NOMO-1 treated with DMSO at 0.1 percent for 48 hours (cell line): Measurements from ENCODE around the gene WNT1.

Source experiments
- DNase-seq: peaks from one replicate; lab custom pipeline; 2025; ENCODE audit not compliant: unreplicated experiment; lab: John Stamatoyannopoulos, UW

Gene WNT1

DNA sequence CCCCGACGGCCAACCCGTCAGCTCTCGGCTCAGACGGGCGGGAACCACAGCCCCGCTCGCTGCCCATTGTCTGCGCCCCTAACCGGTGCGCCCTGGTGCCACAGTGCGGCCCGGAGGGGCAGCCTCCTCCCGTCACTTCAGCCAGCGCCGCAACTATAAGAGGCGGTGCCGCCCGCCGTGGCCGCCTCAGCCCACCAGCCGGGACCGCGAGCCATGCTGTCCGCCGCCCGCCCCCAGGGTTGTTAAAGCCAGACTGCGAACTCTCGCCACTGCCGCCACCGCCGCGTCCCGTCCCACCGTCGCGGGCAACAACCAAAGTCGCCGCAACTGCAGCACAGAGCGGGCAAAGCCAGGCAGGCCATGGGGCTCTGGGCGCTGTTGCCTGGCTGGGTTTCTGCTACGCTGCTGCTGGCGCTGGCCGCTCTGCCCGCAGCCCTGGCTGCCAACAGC lies at the start of gene WNT1:
Gene WNT1, plus strand, starts transcription at position 32 of the 450 bp plus-strand sequence. Its CDS starts 329 bp downstream, at position 361.
- DNase-seq = no peak

DNA sequence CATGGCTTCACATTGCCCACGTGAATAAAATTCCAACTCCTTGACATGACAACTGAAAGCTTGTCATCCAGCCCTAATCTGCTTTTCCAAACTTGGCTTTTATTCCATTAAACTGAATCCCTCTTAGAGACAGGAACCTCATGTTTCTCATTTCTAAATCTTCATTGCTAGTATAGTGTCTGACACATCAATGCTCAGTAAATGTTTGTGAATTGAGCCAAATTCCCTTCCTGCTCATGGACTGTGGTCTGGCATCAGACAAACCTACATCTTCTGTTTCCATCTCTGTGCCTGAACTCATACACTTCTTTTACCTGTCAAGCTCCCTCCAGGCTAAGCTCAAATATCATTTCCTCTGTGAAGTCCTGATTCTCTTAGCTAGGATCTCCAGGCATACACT lies 48.6 kb upstream of the WNT1 start:
- DNase-seq = no peak

GRCh38 chr12:48930475-48930874 lies 47.6 kb upstream of the WNT1 start:
- no peak for DNase-seq

DNA sequence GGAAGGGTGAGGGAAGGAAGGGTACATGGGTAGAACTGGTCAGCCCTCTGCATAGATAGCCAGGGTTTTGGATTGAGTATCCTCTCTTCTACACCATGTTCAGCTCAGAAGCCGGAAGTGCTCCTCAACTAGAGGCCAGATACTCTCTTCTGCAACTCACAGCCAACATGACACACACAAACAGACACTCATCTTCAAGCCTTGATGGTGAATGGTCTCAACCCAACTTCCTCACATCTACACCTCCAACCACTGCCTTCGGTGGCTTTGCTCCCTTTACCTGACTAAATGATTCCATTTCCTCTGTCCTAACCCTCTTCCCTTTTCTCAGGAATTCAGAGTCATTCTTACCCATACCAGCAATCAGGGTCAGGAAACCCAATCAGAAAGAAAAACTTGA lies 45.2 kb upstream of the WNT1 start:
- no peak for DNase-seq

GRCh38 chr12:48933664-48934311 lies 44.3 kb upstream of the WNT1 start:
- DNase-seq = no peak

- no peak for DNase-seq
Observed at GRCh38 chr12:48934312-48934706, 43.8 kb upstream of the WNT1 start.

DNA sequence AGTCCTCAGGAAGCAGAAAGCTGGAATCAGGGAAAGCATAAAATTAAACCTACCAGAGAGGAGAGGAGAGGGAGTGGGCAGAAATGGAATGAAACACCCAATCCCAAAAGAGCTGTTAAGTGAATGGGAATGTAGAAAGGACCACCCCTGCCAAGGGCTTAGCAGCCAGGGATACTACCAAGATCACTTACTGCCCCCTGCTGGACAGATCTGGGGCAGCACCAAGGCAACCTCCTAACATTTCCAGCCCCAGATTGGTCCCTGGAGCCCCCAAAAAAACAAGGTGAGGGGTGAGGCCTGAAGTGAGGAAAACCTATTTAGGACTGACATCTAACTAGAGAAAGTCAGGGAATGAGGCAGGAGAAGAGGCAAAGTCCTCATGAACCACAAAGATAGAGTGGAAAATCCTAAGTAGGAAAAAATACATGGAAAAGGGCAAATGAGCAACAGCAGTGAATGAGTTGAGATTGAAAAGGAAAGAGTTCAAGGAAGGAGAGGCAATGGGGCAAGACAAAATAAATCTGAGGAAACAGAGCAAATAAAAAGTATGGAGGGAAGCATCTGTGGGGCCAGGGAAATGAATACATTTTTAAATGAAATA lies 41.6 kb upstream of the WNT1 start:
- DNase-seq = peak; percentile 39

- DNase-seq = no peak
Observed at GRCh38 chr12:48937170-48937569, 41.0 kb upstream of the WNT1 start.

GRCh38 chr12:48938805-48939204 lies 39.3 kb upstream of the WNT1 start:
- peak; percentile 45 for DNase-seq

GRCh38 chr12:48940181-48940580 lies 37.9 kb upstream of the WNT1 start:
- peak; percentile 87 for DNase-seq

DNA sequence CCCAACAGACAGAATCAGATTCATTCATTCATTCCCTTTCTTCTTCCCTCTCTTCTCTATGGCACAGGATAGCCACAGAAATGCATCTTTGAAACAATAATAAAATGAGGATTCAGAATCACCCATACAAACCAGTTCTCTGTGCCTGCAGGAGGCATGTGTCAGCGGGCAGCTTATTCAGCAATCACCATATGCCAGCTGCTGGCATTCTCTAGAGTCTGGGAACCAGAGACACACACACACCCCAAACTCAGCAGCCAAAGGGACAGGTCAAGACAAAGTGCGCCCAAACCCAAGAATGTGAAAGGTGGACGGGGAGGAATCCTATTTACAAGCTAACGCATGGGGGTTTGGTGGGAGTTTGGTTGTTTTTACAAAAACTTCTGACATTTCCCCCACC lies 34.9 kb upstream of the WNT1 start:
- no peak for DNase-seq

DNA sequence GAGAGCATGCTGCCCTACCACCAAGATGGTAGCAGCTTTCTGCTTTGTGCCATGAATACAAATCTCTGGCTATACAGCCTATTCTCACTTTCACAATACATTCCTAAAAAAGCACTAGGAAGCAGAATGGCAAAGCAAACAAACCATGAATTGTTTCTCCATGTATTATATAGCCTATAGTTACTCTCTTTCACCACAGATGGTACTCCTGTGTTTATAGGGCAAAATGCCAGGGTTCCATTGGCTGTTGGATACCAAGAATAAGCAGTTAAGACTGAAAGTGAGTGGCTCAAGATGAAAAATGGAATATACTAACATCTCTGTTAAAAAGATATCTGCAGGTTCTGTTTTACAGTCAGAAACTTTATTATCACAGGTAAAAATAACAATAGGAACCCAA lies 31.9 kb upstream of the WNT1 start:
- DNase-seq = no peak

DNA sequence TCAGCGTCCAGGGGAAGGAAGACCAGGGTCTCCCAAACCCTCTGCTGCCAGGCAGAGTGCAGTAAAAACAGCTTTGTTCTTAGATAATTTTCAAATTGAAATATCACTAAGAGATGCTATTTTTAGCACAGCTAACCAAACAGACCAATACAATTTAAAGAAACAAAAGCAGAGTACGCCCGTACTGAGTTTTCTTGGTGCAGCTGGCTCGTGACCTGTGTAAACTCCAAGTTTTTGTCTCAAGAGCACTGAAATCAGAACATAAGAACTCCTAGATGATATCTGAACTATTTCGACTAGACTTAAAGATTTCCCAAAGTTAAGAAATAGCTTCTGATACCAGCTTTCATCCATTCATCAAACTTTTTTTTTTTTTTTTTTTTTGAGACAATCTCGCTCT lies 31.2 kb upstream of the WNT1 start:
- DNase-seq = no peak

- no peak for DNase-seq
Observed at GRCh38 chr12:48947727-48948126, 30.4 kb upstream of the WNT1 start.

GRCh38 chr12:48952691-48953090 lies 25.4 kb upstream of the WNT1 start:
- DNase-seq = no peak

DNA sequence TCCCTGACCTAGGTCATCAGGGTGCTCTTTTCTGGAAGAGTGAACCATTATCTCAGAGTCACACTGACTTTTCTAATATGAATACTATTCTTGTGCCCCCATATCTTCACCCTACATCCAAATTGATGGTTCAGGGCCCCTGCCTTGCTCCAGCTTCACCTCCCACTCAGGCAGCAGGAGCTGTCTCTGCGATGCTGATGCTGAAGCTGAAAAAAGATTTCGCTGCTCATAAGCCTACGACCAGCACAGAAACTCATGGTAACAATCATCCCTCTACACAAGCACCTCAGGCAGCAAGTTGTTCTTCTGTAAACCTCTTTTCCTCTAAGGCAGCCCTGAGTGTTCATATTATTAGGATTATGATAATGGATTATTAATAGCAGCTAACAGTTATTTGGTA lies 24.1 kb upstream of the WNT1 start:
- DNase-seq = no peak

DNA sequence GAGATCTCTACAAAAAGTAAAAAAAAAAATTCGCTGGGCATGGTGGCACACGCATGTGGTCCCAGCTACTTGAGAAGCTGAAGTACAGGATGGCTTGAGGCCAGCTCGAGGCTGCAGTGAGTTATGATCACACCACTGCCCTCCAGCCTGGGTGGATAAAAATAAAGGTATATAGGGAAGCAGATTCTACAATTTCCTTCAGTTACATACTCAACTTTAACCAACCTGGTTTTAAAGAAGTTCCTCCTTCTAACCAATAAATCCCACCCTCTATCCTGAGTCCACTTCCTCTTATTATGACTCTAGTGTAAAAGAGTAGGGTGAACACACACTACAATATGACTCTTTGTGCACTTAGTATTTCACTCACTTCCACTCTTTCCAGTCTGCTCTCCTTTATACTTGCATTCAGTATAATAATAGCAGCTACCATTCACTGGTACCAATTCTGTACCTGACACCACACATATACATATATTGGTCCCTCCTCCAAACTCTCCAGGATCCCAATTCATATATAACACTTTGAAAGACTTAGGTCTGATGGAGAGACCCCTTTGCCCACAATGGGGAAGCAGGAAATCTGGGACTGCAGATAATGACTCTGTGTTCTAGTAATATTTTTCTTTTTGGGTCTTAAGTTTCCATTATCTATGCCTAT lies 23.2 kb upstream of the WNT1 start:
- DNase-seq = peak; percentile 91

DNA sequence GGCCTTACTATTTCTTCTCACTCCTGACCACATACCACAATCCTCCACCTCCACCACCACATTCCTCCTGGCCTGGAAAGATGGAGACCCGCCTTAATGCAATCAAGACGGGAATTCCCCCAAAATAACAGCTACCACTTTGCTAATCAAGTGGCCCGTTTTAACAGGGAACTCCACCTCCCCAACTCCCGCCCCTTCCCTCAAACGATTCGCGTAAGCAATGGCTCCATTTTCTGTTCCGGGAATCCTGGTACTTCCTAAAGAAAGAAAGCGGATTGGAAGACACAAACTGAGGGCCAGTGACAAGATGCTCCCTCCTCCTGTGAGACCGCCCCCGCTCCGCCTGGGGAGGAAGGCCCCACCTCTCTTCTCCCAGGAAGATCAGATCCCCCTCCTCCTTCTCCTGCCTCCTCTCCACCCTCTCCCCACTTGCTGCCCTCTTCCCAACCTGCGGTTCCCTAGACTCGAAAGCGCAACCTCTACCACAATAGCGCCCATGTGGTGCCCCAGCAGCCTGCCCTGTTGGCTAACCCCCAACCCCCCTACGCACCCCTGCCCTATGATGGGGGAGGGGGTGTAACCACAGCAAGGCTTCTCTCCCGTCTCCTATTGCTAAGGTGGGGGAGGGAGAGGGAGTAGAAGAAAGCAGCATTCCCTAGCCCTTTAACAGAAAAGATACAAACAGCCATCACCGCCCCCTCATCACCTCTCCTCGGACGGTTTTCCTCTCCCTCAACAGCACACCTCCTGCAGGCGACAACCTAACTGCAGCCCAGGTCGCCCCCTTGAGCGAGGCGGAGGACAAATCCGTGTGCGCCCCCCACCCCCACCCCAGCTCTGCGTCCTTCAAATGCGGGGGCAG lies 21.6 kb upstream of the WNT1 start:
- peak; percentile 77 for DNase-seq

DNA sequence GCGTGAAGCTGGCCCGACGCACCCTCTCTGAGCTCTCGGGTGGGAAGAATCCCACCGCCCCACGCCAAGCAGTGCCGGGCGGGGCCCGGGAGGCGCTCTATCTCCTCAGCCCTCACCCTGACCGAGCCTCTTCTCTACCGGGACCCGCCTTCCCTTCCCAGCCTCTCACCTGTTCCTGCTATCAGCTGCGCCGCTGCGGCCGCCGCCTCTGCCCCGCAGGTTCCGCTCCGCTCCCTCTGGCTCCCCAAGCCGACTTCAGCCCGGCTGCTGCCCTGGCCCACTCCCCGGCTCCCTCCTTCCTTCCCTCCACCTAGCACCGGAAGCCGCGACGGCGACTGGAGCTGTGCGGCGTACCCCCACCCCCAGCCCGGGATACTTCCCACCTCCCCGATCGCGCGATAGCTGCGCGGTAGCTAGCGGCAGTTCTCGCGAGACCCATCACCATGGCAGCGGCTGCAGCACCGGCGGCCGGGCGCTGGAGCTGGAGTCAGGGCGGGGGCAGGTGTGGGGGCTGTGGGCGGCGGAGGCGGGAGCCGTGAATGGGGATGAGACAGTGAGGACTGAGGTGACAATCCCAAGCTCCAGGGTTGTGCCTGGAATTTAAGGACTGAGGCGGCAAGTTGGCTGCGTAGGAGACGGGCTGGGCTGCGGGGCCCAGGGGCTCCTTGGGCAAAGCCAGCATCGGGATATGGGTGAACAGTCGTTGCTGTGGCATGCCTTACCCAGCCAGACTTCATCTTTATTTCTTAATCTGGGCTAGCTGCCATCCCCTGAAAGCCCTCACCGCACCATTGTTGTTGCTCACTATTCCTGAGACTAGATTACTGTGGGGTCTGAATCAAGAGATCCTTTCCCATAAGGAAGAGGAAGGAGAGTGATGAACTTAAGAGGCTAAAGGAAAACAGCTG lies 20.7 kb upstream of the WNT1 start, which contains the start of gene ARF3:
Gene ARF3, minus strand, starts transcription at position 347 of the 908 bp plus-strand sequence. CDS start 16,392 bp downstream, outside the sequence.
- peak; percentile 86 for DNase-seq

DNA sequence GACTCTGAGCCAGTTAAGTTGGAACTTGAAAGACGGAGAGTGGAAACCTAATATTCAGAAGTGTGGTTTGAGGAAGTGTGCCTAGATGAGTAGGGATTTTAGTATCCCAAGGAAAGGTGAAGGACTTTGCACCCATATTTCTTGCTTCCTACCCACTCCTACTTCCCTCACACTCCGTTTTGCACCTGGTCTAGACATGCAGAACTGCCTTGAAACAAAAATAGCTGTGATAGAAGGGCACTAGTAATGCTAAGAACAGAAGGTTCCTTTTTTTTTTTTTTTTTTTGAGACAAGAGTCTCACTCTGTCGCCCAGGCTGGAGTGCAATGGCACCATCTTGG lies 20.1 kb upstream of the WNT1 start:
- DNase-seq = peak; percentile 30
